Tibial artery (tissue), 4 donors: ENCODE results near the gene CDYL2.

Experiments used
- DNase-seq, 2 donors: peaks; one replicate each; pipeline ENCODE4 v3.0.0-alpha.2; 2019
- H3K27ac ChIP-seq, 2 donors: fragments of 200-600 bp; sonication (generic) in 1 of 2; 1 replicate in 1 of 2; 2 replicates in 1 of 2; pipeline ENCODE4 v1.5.1; 2018 to 2019; ENCODE audit warnings: mild to moderate bottlenecking in 1 of 2
- H3K27me3 ChIP-seq, 2 donors: fragments of 200-600 bp; sonication (generic) in 1 of 2; one replicate each; pipeline versions ENCODE4 v1.5.1 to v1.6.0; 2016 to 2019
- H3K36me3 ChIP-seq, 3 donors: fragments of 200-600 bp; sonication (generic) in 2 of 3; one replicate each; pipeline ENCODE4 v1.5.1; 2016 to 2019; ENCODE audit warnings: mild to moderate bottlenecking in 2 of 3
- H3K4me1 ChIP-seq, 4 donors: fragments of 200-600 bp; sonication (generic) in 2 of 4; 1 replicate in 3 of 4; 2 replicates in 1 of 4; pipeline ENCODE4 v1.5.1; 2016 to 2019
- H3K4me3 ChIP-seq, 2 donors: fragments of 200-600 bp; sonication (generic) in 1 of 2; 1 replicate in 1 of 2; 2 replicates in 1 of 2; pipeline ENCODE4 v1.5.1; 2018 to 2019; ENCODE audit warnings: mild to moderate bottlenecking in 2 of 2
- H3K9me3 ChIP-seq, 3 donors: fragments of 200-600 bp; sonication (generic) in 1 of 3; one replicate each; pipeline ENCODE4 v1.5.1; 2016 to 2019
- intact Hi-C: fragments of 100-400 bp; cut with DNase I; formaldehyde crosslinking; loops from one replicate; pipeline ENCODE4 v1.15.0; 2023; ENCODE audit warnings: low total_unique reads
- TF ChIP-seq, protein P1 (sequence below), 2 experiments: fragments of 200-600 bp in 1 of 2; fragments of 450-650 bp in 1 of 2; IDR thresholded peaks; one replicate each; pipeline ENCODE4 v1.5.1; 2017 to 2019; ENCODE audit warnings: antibody characterized with exemption in 2 of 2, mild to moderate bottlenecking in 1 of 2, moderate library complexity in 1 of 2

Gene CDYL2

DNA sequence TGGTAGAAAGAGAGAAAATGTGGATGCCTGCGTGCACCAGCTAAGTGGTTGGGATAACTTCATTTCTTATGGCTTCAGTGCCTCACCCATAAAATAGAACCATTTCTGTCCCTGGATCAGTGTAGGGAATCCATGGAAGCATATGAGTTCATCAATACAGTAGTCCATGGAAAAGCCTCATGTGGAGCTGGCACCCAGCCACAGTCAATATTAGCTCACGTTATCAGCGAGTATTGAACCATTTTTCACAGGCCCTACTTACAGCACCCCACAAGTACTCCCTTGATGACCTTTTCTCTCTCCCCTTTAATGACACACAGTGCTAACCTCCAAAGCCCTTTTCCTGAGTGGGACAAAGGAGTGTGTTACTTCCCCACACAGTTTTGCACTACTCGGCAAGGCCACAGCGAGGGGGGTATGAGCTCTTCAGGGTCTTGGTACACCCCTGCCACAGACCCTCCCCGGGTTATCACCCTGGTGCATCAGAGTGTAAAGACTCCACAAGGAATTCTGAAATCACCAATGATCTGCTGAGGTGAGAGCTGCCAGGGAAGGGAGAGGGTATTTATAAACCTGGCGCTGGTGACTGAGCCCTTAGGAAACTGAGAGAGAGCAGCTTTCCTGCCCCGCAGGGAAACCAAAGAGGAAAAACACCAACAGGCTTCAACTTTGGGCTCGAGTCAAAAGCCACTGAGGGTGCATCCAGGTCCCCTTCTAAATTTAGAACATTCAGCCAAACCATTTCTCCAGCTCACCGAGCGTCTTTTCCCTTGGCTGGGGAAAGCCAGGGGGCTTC is 226.7 kb downstream of the CDYL2 start:
- H3K4me3 ChIP-seq, result no peak overlapping the region
- intact Hi-C loops, result no loop called here
- no peaks in the 10 kb centered on the region for H3K9me3 ChIP-seq
- TF ChIP-seq, protein P1, sequence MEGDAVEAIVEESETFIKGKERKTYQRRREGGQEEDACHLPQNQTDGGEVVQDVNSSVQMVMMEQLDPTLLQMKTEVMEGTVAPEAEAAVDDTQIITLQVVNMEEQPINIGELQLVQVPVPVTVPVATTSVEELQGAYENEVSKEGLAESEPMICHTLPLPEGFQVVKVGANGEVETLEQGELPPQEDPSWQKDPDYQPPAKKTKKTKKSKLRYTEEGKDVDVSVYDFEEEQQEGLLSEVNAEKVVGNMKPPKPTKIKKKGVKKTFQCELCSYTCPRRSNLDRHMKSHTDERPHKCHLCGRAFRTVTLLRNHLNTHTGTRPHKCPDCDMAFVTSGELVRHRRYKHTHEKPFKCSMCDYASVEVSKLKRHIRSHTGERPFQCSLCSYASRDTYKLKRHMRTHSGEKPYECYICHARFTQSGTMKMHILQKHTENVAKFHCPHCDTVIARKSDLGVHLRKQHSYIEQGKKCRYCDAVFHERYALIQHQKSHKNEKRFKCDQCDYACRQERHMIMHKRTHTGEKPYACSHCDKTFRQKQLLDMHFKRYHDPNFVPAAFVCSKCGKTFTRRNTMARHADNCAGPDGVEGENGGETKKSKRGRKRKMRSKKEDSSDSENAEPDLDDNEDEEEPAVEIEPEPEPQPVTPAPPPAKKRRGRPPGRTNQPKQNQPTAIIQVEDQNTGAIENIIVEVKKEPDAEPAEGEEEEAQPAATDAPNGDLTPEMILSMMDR (IDR thresholded peaks at IDR 0.05), result no peak
- H3K27ac ChIP-seq, result no peak overlapping the region
- H3K36me3 ChIP-seq, result no peaks in the 10 kb centered on the region
- H3K4me1 ChIP-seq, result no peaks in the 10 kb centered on the region
- DNase-seq, result no peak
- peaks cover 0 to 5% of the 10 kb centered on the region in 2 donors for H3K27me3 ChIP-seq

DNA sequence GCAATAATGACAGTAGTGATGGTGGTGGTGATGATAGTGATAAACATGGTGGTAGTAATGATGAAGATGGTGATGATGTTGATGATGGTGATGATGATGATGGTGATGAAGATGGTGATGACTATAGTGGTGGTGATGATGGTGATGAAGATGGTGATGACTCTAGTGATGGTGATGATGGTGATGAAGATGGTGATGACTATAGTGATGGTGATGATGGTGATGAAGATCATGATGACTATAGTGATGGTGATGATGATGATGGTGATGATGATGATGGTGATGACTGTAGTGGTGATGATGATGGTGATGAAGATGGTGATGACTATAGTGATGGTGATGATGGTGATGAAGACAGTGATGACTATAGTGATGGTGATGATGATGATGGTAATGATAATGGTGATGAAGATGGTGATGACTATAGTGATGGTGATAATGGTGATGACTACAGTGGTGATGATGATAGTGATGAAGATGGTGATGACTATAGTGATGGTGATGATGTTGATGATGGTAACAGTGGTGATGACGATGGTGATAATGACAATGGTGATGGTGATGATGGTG is 228.0 kb downstream of the CDYL2 start:
- DNase-seq, result no peak
- no peaks in the 10 kb centered on the region for H3K36me3 ChIP-seq
- H3K9me3 ChIP-seq, result no peaks in the 10 kb centered on the region
- peaks cover 0 to 5% of the 10 kb centered on the region in 2 donors for H3K27me3 ChIP-seq
- H3K4me1 ChIP-seq, result no peaks in the 10 kb centered on the region
- TF ChIP-seq, protein P1 (IDR thresholded peaks at IDR 0.05), result no peak
- H3K27ac ChIP-seq, result no peak overlapping the region
- no peak overlapping the region for H3K4me3 ChIP-seq
- intact Hi-C loops, result no loop called here

DNA sequence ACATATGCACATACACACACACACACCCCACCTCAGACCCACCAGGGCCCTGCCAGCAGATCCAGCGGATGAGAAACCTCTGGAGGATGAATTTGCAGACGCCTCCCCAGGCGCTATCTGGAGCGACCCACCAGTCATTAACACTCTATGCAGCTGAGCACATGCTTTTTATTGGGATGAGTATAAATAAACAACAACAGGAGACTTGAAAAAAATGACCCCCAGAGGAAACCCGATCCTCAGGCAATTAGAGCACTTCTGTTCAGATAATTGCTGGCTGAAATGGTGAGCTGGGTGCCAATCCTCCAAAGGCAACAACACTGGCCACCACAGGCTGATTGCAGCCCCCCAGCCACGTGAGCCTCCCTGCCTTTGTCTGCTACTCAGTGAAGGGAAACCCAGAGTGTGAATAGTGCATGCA is 230.7 kb downstream of the CDYL2 start:
- TF ChIP-seq, protein P1 (IDR thresholded peaks at IDR 0.05), result no peak
- no peak overlapping the region for H3K4me3 ChIP-seq
- H3K4me1 ChIP-seq, result no peaks in the 10 kb centered on the region
- H3K36me3 ChIP-seq, result no peaks in the 10 kb centered on the region
- intact Hi-C loops, result no loop called here
- peaks cover 0 to 5% of the 10 kb centered on the region in 2 donors for H3K27me3 ChIP-seq
- H3K27ac ChIP-seq, result no peak overlapping the region
- no peaks in the 10 kb centered on the region for H3K9me3 ChIP-seq
- DNase-seq, result no peak

DNA sequence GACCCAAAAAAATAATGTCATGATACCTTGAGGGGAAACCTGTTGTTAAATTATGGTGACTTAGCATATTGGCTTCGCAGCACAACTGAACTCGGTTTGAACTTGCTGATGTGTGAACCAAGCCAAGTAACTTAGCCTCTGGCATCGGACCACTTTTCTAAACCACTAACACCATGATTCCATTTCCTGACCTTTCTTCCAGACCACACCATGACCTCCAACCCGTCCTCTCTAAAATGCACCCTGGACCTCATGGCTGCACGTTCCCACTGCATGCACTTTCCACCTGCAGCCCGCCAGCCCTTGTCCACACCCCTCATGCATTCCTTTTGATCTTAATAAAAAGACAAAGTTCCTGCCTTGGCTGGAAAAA is 234.3 kb downstream of the CDYL2 start:
- Histone ChIP-seq H3K36me3 (no peaks in the 10 kb centered on the region), H3K27me3 (peaks cover 0 to 13% of the 10 kb centered on the region in 2 donors), H3K27ac (no peak overlapping the region), H3K9me3 (no peaks in the 10 kb centered on the region), H3K4me3 (no peak overlapping the region), H3K4me1 (no peaks in the 10 kb centered on the region)
- no peak for DNase-seq
- intact Hi-C loops, result no loop called here
- TF ChIP-seq, protein P1 (IDR thresholded peaks at IDR 0.05), result no peak

DNA sequence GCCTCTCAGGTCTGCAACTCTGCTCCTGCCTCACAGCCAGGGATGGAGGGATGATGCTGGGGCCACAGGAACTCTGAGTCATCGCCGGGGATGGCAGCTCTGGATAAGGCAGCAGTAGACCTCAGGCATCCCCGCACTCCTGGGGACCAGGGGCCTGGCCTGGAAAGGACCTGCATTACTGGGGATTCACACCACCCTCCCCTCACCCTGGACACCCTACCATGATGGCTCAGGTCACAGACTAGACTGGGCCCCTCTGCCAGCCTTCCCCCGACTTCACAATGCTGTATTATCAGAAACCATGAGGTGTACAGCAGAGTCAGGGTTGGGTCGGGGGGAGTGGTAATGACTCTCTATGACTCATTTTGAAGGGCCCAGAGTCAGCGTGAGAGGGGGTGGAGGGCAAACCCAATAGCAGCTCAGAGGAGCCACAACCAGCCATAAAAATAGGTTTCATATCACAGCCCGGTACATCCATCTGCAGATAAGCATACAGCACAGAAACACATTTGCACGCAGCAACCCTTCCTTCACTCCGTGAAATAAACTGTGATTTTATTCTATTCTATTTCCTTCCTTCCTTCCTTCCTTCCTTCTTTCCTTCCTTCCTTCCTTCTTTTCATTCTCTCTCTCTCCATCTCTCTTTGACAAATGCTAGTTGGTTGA is 234.8 kb downstream of the CDYL2 start:
- intact Hi-C loops, result no loop called here
- H3K9me3 ChIP-seq, result no peaks in the 10 kb centered on the region
- H3K27ac ChIP-seq, result no peak overlapping the region
- H3K4me1 ChIP-seq, result no peaks in the 10 kb centered on the region
- H3K4me3 ChIP-seq, result no peak overlapping the region
- no peaks in the 10 kb centered on the region for H3K36me3 ChIP-seq
- peaks cover 0 to 13% of the 10 kb centered on the region in 2 donors for H3K27me3 ChIP-seq
- no peak for DNase-seq
- TF ChIP-seq, protein P1 (IDR thresholded peaks at IDR 0.05), result no peak
